GM12874 (cell line): ENCODE results near the gene DNAJC5.

Experiments
- CTCF ChIP-seq: IDR thresholded peaks from 2 replicates; pipeline ENCODE4 v1.5.1; 2011; ENCODE audit warnings: low read depth, mild to moderate bottlenecking, control low read depth, low read length, moderate library complexity; ENCODE audit not compliant: insufficient read depth

The DNAJC5 gene

DNA sequence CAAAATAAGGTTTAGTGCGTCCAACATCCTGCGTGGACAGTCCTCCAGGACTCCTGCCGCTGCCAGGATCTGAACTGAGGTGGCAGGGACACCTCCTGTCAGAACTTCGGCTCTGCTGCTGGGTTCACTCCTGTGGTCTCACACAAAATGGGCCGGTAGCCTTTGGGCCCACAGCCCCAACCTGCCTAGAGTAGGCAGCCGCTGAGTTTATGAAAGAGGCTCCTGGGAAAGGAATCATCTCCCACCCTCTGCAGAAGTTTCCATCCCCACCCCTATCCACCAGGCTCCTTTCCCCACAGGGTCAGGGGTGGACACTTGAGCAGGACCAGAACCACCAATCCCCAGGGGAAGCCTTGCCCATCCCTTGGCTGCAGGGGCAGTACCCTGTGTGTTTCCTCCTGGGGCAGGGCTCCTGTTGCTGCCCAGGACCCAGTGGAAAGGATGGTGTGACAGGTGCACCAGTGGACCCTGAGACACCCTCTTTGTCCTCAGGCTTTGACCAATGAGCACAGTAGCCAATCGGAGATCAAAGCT, 35.7 kb upstream of the DNAJC5 start:
- no peak for TF ChIP-seq CTCF

DNA sequence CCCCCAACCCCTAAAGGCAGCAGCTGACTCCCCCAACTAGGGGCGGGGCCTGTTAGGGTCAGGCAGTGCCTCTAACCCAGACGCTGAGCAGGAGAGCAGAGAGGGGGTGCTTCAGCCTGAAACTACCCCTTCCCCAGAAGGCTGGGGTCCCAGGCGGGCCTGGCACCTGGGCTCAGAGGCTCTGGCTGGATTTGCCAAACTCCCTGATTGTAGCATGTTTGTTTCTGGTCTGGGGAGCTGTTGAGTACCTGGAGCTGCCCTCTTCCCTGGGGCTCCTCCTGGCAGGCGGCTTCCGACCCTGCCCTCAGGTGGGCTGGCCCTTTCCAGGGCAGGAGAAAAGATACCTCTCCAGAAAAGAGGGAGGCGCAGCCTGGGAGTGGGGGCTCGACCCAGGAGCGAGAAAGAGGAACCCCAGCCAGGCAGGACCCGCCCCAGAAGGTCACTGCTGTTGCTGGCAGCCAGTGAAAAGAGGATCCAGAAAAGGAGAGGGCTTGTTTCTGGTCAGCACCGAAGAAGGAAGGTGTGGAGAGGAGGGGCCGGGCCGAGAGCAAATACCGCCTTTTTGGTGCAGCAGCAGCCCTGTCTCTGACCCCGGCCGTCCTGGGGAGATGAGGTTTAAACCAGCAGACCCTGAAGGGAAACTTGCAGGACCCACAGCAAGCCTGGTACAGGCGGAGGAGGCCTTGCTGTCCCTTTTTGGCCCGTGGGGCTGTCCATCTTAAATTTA, 34.4 kb upstream of the DNAJC5 start:
- TF ChIP-seq CTCF: no peak

GRCh38 chr20:63861365-63861934, 33.5 kb upstream of the DNAJC5 start, which contains the start of gene ABHD16B:
ABHD16B (plus strand) TSS chr20:63861498; CDS start chr20:63861541, 43 bp downstream.
- no peak for TF ChIP-seq CTCF

DNA sequence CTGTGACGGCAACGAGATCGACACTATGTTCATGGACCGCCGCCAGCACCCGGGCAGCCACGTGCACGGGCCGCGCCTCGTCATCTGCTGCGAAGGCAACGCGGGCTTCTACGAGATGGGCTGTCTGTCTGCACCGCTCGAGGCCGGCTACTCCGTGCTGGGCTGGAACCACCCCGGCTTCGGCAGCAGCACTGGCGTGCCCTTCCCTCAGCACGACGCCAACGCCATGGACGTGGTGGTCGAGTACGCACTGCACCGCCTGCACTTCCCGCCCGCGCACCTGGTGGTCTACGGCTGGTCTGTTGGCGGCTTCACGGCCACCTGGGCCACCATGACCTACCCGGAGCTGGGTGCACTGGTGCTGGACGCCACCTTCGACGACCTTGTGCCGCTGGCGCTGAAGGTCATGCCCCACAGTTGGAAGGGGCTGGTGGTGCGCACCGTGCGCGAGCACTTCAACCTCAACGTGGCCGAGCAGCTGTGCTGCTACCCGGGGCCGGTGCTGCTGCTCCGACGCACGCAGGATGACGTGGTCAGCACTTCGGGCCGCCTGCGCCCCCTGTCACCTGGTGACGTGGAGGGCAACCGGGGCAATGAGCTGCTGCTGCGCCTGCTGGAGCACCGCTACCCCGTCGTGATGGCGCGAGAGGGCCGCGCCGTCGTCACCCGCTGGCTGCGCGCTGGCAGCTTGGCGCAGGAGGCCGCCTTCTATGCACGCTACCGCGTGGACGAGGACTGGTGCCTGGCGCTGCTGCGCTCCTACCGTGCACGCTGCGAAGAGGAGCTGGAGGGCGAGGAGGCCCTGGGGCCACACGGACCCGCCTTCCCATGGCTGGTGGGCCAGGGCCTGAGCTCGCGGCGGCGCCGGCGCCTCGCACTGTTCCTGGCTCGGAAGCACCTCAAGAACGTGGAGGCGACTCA, 32.7 kb upstream of the DNAJC5 start:
- TF ChIP-seq CTCF: no peak

GRCh38 chr20:63863021-63863797, 31.7 kb upstream of the DNAJC5 start:
- no peak for TF ChIP-seq CTCF

GRCh38 chr20:63863798-63864544, 31.0 kb upstream of the DNAJC5 start:
- TF ChIP-seq CTCF: peak; percentile 88
